ENCODE measurements around the gene TBX18. TPM values are rescaled to one million over a fixed set of nuclear protein-coding genes. Genes with fewer than 3 reads are reported as not detected.

TBX18 gene
- total RNA-seq, 1 donor from 2014 or later, result 4.6 TPM

DNA sequence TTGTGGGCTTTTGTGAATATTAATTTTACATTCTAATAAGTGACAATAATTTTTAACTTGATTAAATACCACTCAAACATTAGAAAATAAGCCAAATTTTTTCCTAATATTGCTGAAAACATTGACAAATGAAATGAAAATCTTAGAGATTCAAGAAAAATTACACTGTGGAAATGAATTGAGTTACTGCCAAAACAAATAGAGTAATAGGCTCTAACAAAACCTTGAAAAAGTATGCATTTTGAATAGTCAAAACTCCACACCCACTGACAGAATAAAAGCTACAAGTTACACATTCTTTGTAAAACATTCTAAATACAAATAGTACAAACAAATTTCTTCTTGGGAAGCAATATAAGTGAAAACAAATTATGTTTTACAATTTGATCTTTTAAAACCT is 5.9 kb downstream of the TBX18 start:
- no peak for DNase-seq (ENCODE audit: low spot score)
- intact Hi-C loops (cut with DNase I), result no loop called here

DNA sequence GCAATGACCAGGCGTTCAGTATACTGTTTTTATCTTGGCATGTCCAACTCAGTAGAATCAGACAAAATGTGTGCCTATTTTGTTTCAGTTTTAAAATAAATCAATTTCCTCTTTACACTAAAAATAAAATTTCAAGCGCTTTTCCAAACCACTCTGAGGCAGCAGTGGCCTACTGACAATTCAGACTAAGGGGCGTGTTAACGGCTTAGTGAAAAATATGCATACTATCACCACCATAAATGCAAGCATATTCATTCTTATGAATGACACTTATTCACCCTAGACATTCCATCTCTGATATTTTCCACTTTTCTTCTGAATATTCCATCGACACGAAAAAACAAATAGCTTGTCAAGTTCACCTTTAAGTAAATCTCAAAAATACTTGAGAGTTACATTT is 7.5 kb downstream of the TBX18 start:
- DNase-seq (ENCODE audit: low spot score), result no peak
- intact Hi-C loops (cut with DNase I), result no loop called here

DNA sequence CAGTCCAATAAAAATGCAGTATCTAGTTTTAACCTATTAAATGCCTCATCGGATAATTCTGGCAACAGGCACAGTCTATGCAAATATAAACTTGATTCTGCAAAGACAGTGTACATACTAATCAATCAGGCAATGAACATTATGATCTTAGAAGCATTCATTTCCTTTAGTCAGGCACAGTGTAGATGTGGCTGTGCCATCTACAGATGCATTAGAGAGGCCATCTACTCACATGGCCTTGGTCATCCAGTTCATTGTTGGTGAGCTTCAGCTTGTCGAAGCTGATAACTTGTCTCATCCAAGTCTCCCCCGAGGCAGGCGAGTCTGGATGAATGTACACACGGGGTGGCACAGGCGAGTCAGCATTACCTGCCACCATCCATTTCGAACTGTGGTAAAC is 7.9 kb downstream of the TBX18 start:
- intact Hi-C loops (cut with DNase I), result no loop called here
- DNase-seq (ENCODE audit: low spot score), result no peak

DNA sequence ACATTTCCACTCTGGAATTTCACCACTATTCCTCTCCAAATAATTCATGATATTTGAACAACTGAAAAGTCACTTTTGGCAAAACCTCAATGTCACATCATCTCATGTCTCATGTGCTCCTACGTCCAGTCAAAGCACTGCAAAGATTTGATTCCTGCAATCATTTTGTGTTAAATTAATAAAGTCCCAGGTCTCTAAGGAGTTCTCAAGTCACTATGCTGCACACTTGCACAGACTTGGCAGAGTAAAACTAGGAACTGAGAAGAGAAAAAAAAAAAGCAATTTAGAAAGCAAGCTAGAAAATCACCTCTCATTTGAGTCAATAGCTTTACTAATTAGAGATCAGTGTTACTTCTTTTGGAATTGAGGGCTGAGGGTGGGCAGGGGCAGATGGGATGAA is 11.2 kb downstream of the TBX18 start:
- intact Hi-C loops (cut with DNase I), result no loop called here
- DNase-seq (ENCODE audit: low spot score), result no peak

DNA sequence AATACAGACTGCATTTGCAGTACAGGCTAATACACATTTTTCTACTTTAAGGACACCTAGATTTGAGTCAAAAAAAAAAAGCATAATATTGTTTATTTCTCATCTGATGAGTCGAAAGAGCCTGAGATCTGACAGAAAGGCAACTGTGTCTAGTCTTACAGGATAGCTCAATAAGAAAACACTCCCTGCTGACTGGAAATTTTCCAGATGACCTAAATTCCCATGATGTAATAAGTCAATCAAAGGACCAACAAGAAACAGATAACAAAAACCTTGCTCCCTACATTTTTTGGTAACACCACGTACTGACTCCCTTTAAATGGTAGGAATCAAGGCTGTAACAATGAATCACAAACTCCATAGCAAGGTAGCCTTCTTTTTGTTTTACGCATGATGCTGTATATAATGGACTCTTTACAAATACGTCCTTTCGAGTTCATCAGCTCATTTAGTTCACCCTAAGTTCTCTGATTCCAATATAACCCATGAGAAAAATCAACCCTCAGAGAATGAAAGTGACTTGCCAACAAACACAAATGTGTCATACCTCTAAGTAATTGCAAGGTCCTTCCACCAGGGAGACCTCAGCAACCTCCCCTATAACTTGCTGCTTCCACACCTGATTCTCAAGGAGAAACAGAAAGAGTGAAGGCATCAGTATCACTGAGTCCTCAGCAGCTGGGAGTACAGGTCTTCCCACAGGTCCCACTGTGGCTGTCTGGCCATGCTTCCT is 12.1 kb downstream of the TBX18 start:
- intact Hi-C loops (cut with DNase I), result no loop called here
- DNase-seq (ENCODE audit: low spot score), result no peak

DNA sequence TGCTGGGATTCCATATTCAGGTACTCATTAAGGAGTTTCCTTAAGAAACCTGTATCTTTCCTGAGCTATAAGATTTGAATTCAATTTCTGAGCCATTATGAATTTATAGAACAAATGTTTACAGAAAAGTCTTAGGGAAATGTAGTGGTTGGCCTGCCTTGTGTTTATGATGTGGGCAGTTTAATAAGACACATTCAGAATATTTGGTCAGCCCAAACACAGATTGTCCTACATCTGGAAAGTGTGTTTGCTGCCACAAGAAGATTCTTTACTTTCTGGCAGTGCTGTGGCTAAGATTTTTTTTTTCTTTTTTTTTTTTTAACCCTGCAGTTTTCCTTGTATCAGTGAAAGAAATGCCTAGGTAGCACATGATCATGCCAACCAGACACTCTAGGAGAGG is 15.2 kb downstream of the TBX18 start:
- no peak for DNase-seq (ENCODE audit: low spot score)
- intact Hi-C loops (cut with DNase I), result no loop called here

DNA sequence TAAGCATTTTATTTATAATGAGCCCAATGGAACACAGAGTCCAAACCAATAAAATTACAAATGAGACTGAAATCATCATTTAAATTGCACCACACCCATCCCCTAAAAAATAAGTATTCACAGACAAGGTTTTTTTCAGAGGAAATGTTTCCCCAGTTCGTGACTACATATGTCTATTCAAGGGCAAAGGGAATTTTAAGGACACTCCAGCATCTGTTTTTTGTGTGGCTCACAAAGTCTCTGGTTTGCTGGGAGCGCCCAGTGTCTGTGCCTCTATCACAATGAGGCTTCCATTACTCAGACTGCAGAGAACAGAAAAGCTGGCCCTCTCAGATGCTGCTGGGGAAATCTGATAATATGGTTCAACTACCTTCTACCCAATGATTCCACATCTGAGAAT is 16.0 kb downstream of the TBX18 start:
- DNase-seq (ENCODE audit: low spot score), result no peak
- intact Hi-C loops (cut with DNase I), result no loop called here

DNA sequence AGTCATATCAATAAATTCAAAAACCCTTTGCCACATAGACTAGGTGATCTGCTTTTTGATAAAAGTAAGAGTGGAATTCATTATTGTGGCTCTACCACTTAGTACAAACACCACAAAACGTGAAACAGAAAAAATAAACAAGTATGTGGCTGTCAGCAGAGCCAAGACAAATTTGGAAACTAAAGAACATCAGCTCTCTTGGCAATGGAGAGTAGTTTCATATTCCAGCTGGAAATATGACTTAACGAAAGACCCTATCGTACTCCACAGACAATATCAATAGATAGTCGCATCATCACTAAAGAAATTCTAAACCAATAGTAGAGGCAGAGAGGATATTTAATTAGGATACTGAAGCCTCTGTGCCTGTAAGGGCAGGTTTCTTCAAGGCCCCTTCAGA is 20.8 kb downstream of the TBX18 start:
- DNase-seq (ENCODE audit: low spot score), result no peak
- intact Hi-C loops (cut with DNase I), result no loop called here

DNA sequence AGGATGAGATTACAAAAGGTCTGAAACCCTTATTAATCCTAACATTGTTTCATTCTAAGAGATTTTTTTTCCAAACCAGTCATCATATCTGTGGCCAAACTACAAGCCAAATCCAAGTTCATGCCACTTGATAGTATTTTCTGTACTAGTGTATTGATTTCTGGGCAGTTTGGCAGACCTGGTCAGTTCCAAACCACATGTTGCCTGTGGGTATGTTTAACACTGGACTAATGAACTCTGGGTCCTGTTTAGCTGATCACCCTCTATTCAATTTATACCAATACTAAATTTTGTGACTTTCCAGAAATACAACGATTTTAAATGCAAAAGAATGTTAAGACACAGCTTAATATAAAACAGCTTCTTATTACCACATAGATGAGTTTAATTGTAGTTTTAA is 24.0 kb downstream of the TBX18 start:
- DNase-seq (ENCODE audit: low spot score), result no peak
- intact Hi-C loops (cut with DNase I), result no loop called here

DNA sequence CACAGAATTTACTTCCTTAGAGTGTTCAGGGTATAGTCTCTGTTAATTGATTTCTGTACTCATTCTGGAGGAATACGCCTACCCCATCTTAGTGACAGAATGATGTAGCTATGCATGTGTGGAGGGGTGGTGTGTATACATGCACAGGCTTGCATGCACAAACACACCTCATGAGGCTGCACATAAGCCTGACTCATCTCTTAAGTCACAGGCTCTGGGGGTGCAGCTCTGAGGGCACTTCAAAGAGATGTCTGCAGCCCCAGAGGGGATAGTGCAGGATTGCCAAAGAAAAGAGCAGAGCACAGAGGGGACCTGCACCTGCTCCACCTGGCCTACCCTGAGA is 24.6 kb downstream of the TBX18 start:
- intact Hi-C loops (cut with DNase I), result no loop called here
- DNase-seq (ENCODE audit: low spot score), result no peak

DNA sequence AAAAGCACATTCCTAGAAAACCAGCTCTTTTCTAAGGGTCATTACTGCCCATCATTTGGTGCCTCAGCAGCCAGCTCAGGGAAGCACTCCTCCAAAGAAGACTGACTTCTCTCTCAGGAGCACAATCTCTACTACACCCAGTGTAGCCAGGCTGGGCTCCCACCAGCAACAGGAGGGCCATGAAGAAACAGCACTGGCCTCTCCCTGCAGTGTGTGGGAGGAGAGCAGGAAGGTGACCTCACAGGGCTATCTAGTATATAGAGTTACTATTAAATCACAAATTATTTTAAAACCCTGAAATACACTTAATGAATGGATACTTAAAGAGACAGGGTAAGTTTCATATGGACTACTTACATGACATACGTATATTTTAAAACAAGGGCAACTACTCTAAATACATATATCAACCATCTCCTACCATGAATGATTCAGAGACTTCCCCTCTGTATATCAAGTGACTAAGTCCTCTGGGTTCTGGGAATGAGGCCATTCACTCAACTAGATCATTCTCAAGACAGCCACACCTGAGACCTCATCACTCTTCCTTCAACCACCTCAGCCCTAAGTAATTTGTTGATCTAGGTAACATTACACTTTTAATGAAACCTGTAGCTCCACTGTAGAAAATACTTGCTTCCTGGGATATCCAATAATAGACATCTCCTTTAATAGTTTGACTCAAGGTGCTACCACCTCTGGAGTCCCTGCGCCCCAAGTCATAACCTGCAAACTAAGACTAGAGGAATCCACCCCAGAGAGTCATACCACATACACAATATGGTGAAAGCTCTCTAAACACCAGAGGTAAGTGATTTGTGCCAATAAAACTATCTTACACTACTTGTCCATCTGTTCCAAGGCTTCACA is 25.2 kb downstream of the TBX18 start:
- intact Hi-C loops (cut with DNase I), result no loop called here
- DNase-seq (ENCODE audit: low spot score), result no peak

DNA sequence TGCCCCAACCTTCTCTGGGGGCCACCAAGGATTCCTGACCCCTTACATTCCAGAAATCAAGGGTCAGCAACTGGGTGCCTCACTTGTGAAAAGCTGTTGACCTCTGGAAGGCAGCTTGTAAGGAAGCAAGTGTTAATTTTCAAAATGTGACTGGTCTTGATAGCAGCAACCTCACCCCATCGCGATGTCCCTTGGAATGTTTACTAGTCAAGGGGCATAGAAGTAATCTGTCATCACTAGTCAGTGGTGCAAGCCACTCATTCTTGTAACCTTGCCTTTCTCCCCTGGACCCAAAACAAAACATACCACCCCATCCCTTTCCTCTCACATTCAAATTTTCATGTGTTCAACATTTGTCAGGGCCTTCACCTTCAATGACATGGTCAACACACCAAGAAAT is 30.5 kb downstream of the TBX18 start:
- no peak for DNase-seq (ENCODE audit: low spot score)
- intact Hi-C loops (cut with DNase I), result no loop called here

DNA sequence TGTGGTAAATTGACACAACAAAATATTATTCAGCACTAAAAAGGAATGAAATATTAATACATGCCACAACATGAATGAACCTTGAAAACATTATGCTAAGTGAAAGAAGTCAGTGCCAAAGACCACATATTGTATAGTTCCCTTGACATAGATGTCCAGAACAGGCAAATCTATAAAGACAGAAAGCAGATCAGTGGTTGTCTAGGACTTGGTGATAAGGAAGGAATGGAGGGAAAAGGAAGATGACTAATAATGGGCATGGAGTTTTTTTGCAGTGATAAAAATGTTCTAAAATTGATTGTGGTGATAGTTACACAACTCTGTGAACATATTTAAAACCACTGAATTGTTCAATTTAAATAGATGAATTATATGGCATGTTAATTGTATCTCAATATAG is 32.5 kb downstream of the TBX18 start:
- intact Hi-C loops (cut with DNase I), result no loop called here
- no peak for DNase-seq (ENCODE audit: low spot score)

DNA sequence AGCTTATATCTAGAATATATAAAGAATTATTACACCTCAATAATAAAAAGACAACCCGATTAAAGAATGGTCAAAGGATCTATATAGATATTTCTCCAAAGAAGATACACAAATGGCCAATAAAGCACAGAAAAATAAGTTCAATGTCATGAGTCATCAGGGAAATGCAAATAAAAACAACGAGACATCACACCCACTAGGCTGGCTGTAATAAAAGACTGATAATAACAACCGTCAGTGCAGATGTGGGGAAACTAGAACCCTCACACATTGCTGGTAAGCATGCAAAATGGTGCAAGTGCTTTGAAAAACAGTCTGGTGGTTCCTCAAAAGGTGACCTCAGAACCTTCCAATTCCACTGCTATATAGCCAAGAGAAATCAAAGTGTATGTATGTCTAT is 33.0 kb downstream of the TBX18 start:
- intact Hi-C loops (cut with DNase I), result no loop called here
- no peak for DNase-seq (ENCODE audit: low spot score)

DNA sequence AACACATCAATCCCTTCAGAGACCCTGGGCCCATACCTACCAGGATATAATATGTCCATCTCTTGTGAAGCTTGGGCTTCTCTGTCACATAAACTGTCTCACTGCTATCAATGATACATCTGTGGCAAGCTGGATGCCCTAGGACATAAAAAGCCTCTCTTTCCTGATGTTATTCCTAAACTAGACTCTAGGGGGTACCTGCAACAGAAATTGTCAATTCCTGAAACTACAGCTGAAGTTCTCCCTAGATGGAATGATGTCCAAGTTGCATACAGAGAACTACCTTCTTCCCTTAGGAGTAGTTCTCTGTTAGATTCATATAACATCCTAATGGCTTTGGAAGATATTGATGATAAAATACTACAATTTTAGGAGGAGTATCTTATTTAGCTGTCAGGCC is 35.8 kb downstream of the TBX18 start:
- intact Hi-C loops (cut with DNase I), result no loop called here

DNA sequence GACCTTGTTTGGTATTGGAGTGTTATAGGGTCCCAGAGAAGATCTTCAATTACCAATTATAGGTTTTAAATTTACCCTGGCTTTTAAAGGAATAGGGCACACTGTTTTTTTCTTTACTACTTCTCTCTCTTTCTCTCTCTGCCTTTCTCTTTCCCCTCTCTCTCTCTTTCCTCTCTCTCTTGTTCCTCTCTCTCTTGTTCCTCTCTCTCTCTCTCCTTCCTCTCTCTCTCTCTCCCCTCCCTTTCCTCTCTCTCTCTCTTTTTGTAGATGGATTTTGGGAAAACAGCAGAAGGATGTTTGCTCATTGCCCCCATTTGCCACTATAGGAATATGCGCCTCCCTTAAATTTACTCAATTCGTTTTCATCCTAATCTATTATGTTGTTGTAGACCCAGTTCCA is 45.2 kb downstream of the TBX18 start:
- DNase-seq (ENCODE audit: low spot score), result no peak
- intact Hi-C loops (cut with DNase I), result no loop called here

More for the DNA sequence above, 35.8 kb downstream of the TBX18 start:
- no peak for DNase-seq (ENCODE audit: low spot score)

DNA sequence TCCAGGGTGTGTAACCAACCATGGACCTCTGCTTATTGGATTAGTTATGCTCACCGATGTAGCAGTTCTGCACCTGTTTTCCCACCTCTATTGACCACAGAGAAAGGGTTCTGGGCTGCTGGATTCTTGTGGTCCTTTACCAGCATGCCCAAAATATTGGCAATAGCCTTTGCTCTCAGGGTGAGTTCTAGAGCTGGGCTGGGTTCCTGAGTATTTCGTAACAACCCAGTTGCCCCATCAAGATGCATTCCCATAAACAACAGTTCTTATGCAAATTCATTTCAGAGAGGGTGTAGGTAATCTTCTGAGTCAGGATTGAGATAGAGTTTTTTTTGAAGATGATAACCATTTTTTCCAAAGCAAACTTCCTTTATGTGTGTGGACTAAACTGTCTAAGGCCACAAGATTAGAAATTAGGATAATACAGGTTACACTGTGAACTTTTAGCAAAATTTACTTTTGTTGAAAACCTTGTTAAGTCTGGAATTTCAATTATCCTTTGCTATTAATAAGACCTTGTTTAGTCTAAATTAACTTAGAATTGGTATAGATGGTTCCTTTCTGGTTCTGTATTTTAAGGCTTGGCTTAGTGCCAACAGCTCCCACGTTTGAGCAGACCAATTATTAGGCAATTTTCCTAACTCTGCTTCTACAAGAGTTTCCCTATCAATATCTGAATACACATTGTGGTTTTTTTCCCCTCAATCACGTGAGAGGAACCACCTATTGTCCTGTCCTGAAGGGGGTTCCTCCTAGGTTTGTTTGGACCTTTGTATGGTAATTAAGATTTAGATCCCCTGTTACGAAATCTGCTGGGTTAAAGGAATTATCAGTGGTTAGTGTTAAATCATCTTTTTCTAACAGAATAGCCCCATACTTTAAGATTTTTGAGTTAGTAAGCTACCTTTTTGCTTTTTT is 46.1 kb downstream of the TBX18 start:
- intact Hi-C loops (cut with DNase I), result no loop called here
- DNase-seq (ENCODE audit: low spot score), result no peak

DNA sequence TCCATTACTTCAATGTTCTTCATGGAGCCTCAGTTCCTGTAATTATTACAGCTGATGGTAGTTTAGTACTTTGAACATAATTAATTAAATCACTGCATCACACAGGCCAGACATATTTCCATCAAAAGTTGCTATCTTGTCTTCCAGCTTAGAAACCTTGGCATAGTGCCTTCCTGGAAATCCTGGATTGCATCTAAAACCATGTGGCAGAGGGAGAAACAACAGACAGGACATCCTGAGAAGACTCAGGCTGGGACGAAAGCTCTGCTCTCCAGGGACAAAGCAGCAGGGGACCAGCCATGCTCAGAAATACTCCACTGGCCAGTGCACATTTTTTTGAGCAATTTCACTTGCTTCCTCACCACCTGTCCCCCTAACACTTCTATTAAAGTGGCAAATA is 55.3 kb downstream of the TBX18 start:
- no peak for DNase-seq (ENCODE audit: low spot score)
- intact Hi-C loops (cut with DNase I), result no loop called here

DNA sequence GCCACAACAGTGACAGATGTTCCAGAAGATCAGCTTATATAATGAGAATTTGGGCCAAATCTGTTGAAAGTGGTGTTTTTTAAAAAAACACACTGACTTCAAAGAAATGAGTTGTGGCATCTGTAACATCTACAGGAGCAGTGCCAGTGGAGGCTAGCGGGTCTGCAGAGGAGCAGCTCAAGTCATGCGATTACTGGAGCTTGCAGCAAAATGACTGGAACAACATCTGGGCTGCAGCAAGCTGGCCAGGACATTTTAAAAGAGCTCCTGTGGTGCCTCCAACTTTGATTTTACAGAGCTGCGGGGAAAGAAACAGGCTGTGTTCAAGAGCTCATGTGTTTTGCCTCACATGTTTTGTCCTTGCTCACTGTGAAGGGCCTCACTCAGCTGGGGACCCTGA is 57.2 kb downstream of the TBX18 start:
- intact Hi-C loops (cut with DNase I), result no loop called here
- no peak for DNase-seq (ENCODE audit: low spot score)

DNA sequence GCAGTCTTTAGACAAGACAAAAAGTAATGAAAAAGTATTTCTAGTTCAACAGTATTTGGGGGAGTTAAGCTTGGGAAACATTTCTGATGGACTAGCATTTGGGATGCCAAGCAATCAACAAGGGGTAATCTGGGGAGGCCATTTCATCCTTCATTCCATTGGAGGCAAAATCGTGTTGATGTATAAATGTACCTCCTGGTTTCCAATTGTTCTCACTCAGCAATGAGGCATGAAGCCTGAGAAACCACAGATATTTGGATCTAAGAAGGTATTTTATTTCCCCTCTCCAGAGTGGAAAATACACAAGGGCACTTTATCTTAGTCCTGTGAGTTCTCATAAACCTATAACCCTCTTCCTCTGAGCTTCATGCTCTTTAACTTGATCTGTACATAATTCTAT is 68.2 kb downstream of the TBX18 start:
- intact Hi-C loops (cut with DNase I), result no loop called here
- no peak for DNase-seq (ENCODE audit: low spot score)
